Measurements from ENCODE around the gene STAT1.
A peak's percentile ranks its signal among the peaks of the same experiment; 100 is the strongest.

The STAT1 gene

DNA sequence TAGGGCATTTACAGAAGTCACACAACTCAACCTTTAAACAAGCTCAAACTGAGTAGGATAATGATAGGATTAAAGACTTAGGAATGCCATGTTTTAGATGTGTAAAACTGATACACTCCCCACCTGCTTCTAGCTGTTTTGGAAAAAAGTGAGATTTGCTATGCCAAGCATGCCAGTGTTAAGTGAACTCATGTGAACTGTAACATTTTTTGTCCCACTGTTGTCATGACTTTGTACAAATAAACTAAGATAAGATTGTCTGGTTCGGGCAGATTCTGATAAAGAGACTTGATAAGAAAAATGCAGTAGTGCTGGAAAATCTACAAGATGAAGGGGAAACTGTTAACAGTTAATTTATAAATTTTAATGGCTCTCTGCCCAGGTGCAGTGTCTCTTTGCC lies 66.8 kb downstream of the STAT1 start:
- H3K4me3 Mint-ChIP-seq: no peak overlapping the region
- no peaks in the 10 kb centered on the region for H3K27me3 Mint-ChIP-seq
- H3K27ac Mint-ChIP-seq: no peak overlapping the region
- H3K9me3 Mint-ChIP-seq: no peaks in the 10 kb centered on the region
- peaks cover 7% of the 10 kb centered on the region for H3K4me1 Mint-ChIP-seq
- ATAC-seq (no peak), DNase-seq (no peak)

DNA sequence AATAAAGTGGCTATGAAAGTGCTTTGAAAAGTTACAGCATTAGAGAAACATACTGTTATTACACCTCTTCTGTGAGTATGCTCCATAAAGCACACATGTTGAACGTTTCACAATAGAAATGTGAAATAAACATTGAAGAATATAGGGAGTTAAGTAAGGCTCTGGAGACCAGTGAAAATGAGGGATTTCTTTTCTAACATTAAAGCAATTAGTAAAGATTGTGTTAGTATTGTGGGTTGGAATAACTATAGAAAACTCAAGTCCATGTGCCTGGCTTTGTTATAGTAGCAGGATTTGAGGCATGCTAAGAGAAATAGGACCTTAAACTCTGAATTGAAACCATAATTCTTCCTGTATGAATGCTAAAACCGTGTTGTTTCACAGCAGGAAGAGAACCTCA lies 70.3 kb downstream of the STAT1 start:
- no peak for ATAC-seq
- no peak for DNase-seq
- Mint-ChIP-seq H3K27ac (no peak overlapping the region), H3K4me3 (no peak overlapping the region), H3K9me3 (no peaks in the 10 kb centered on the region), H3K27me3 (no peaks in the 10 kb centered on the region), H3K4me1 (peaks cover 5% of the 10 kb centered on the region)

GRCh38 chr2:190942697-190943096 lies 71.3 kb downstream of the STAT1 start:
- no peaks in the 10 kb centered on the region for H3K27me3 Mint-ChIP-seq
- ATAC-seq (no peak), DNase-seq (no peak)
- no peaks in the 10 kb centered on the region for H3K9me3 Mint-ChIP-seq
- no peak overlapping the region for H3K27ac Mint-ChIP-seq
- H3K4me1 Mint-ChIP-seq: peaks cover 5% of the 10 kb centered on the region
- no peak overlapping the region for H3K4me3 Mint-ChIP-seq

GRCh38 chr2:190941571-190941970 lies 72.4 kb downstream of the STAT1 start:
- Mint-ChIP-seq H3K4me1 (peaks cover 3% of the 10 kb centered on the region), H3K27me3 (no peaks in the 10 kb centered on the region), H3K27ac (no peak overlapping the region), H3K4me3 (no peak overlapping the region), H3K9me3 (no peaks in the 10 kb centered on the region)
- DNase-seq: no peak
- ATAC-seq: no peak

GRCh38 chr2:190940454-190940853 lies 73.5 kb downstream of the STAT1 start:
- H3K27ac Mint-ChIP-seq: no peak overlapping the region
- no peak for DNase-seq

GRCh38 chr2:190938771-190939335 lies 75.1 kb downstream of the STAT1 start:
- no peak overlapping the region for H3K4me3 Mint-ChIP-seq
- no peak for ATAC-seq
- DNase-seq: no peak
- peaks cover 4% of the 10 kb centered on the region for H3K4me1 Mint-ChIP-seq
- no peaks in the 10 kb centered on the region for H3K9me3 Mint-ChIP-seq
- H3K27ac Mint-ChIP-seq: peak overlapping the region in 1 of 2 donors; percentile 37
- no peaks in the 10 kb centered on the region for H3K27me3 Mint-ChIP-seq

More at GRCh38 chr2:190940454-190940853, 73.5 kb downstream of the STAT1 start:
- Mint-ChIP-seq H3K27me3 (no peaks in the 10 kb centered on the region), H3K9me3 (no peaks in the 10 kb centered on the region), H3K4me3 (no peak overlapping the region), H3K4me1 (no peaks in the 10 kb centered on the region)
- no peak for ATAC-seq

GRCh38 chr2:190935054-190935453 lies 78.9 kb downstream of the STAT1 start:
- Mint-ChIP-seq H3K4me1 (peaks cover 5% of the 10 kb centered on the region), H3K4me3 (no peak overlapping the region), H3K27ac (no peak overlapping the region), H3K27me3 (no peaks in the 10 kb centered on the region), H3K9me3 (no peaks in the 10 kb centered on the region)
- DNase-seq (no peak), ATAC-seq (no peak)

- ATAC-seq: no peak
- Mint-ChIP-seq H3K9me3 (no peaks in the 10 kb centered on the region), H3K27me3 (no peaks in the 10 kb centered on the region), H3K4me1 (peaks cover 5% of the 10 kb centered on the region), H3K27ac (no peak overlapping the region), H3K4me3 (no peak overlapping the region)
- no peak for DNase-seq
These were observed 80.6 kb downstream of the STAT1 start for GRCh38 chr2:190933361-190933760.

- Mint-ChIP-seq H3K9me3 (no peaks in the 10 kb centered on the region), H3K27me3 (no peaks in the 10 kb centered on the region), H3K4me3 (no peak overlapping the region), H3K27ac (no peak overlapping the region), H3K4me1 (peaks cover 5% of the 10 kb centered on the region)
- ATAC-seq (no peak), DNase-seq (no peak)
These were observed 81.5 kb downstream of the STAT1 start for GRCh38 chr2:190932514-190932913.

DNA sequence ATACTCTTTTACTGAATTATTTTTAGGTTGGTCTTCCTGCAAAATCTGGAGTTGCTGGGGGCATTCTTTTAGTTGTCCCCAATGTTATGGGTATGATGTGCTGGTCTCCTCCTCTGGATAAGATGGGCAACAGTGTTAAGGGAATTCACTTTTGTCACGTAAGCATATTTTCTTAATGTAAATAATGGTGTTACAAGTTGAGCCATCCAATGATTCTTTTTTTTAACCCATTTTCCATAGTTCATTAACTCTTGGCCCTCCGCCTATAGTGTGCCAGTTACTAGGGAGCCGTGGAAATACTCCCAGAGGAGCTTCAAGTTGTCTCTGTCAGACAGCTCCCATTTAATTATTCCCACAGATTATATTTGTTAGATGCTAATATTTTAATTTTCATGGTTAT lies 83.6 kb downstream of the STAT1 start:
- DNase-seq (no peak), ATAC-seq (no peak)
- Mint-ChIP-seq H3K27me3 (no peaks in the 10 kb centered on the region), H3K4me1 (peaks cover 5% of the 10 kb centered on the region), H3K4me3 (no peak overlapping the region), H3K27ac (peak overlapping the region in 1 of 2 donors; percentile 42), H3K9me3 (no peaks in the 10 kb centered on the region)

DNA sequence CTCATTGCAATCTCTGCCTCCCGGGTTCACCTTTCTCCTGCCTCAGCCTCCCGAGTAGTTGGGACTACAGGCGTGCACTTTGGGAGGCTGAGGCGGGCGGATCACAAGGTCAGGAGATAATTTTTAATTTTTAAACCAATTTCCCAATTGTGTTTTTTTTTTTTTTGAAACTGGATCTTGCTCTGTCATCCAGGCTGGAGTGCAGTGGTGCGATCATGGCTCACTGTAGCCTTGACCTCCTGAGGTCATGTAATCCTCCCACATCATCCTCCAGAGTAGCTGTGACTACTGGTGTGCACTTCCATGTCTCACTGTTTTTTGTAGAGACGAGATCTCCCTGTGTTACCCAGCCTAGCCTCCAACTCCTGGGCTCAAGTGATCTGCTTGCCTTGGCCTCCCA lies 84.1 kb downstream of the STAT1 start:
- Mint-ChIP-seq H3K27me3 (no peaks in the 10 kb centered on the region), H3K4me3 (no peak overlapping the region), H3K27ac (no peak overlapping the region), H3K9me3 (no peaks in the 10 kb centered on the region), H3K4me1 (peaks cover 5% of the 10 kb centered on the region)
- ATAC-seq (no peak), DNase-seq (no peak)

DNA sequence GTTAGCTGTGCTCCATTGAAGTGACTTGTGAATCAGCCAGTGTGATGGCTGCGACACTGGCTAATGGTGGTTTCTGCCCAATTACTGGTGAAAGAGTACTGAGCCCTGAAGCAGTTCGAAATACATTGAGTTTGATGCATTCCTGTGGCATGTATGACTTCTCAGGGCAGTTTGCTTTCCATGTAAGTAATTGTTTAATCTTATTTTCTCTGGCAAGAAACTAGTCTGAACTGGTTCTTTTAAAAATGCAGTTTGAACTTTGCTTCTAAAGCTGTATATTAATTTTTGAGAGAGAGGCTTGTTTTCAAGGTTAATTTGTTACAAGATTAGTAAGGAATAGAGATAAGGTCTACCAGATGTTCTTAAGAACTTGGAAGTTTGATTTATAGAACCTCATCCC lies 86.7 kb downstream of the STAT1 start:
- ATAC-seq (no peak), DNase-seq (no peak)
- no peaks in the 10 kb centered on the region for H3K27me3 Mint-ChIP-seq
- no peak overlapping the region for H3K27ac Mint-ChIP-seq
- H3K4me1 Mint-ChIP-seq: peaks cover 12% of the 10 kb centered on the region
- H3K4me3 Mint-ChIP-seq: no peak overlapping the region
- no peaks in the 10 kb centered on the region for H3K9me3 Mint-ChIP-seq

GRCh38 chr2:190922376-190922775 lies 91.6 kb downstream of the STAT1 start:
- DNase-seq: no peak
- no peak for ATAC-seq
- H3K9me3 Mint-ChIP-seq: no peaks in the 10 kb centered on the region
- peaks cover 29% of the 10 kb centered on the region for H3K4me1 Mint-ChIP-seq
- H3K27me3 Mint-ChIP-seq: no peaks in the 10 kb centered on the region
- peak overlapping the region in 1 of 2 donors; percentile 49 for H3K27ac Mint-ChIP-seq
- no peak overlapping the region for H3K4me3 Mint-ChIP-seq

- ATAC-seq: no peak
- Mint-ChIP-seq H3K4me1 (peaks cover 46% of the 10 kb centered on the region), H3K4me3 (no peak overlapping the region), H3K27me3 (no peaks in the 10 kb centered on the region), H3K9me3 (no peaks in the 10 kb centered on the region), H3K27ac (no peak overlapping the region)
- no peak for DNase-seq
These were observed 93.9 kb downstream of the STAT1 start for GRCh38 chr2:190920085-190920484.
